SK-N-SH (cell line): ENCODE measurements around the gene BMP2K. TPM values are rescaled to one million over a fixed set of nuclear protein-coding genes. Genes with fewer than 3 reads are reported as not detected.

Source experiments
- CTCF ChIA-PET: fragments of 300-600, 350-600 bp; formaldehyde crosslinking; extraction: SDS; loops from one replicate; lab custom pipeline; 2021; lab: Yijun Ruan, JAX
- POLR2A ChIA-PET: fragments of 350-600 bp; sonication (Branson Sonifier 250); formaldehyde crosslinking; extraction: SDS; loops from one replicate; lab custom pipeline; 2020; ENCODE audit warnings: antibody characterized with exemption, inconsistent platforms; lab: Yijun Ruan, JAX
- DNase-seq: peaks from one replicate; pipeline ENCODE4 v3.0.0; 2012
- H2AFZ ChIP-seq: fragments of 200-600 bp; sonication (generic); 2 replicates; pipeline ENCODE4 v1.8.1; 2016; ENCODE audit warnings: antibody characterized with exemption, mild to moderate bottlenecking, low read depth
- H3F3A ChIP-seq: fragments of 200-600 bp; sonication (generic); replicated peaks from 2 replicates; pipeline ENCODE3; 2016; ENCODE audit warnings: antibody characterized with exemption, mild to moderate bottlenecking; ENCODE audit not compliant: insufficient read depth
- H3K27ac ChIP-seq, 2 experiments: fragments of 200-500 bp in 1 of 2; fragments of 200-600 bp in 1 of 2; sonication (Bioruptor generic) in 1 of 2; sonication (generic), shearing (Covaris generic) in 1 of 2; 2 replicates each; pipeline versions ENCODE4 v1.5.1 to v1.6.1; 2014 to 2016; ENCODE audit warnings: low read depth in 2 of 2, inconsistent platforms in 1 of 2, low read length in 1 of 2, mild to moderate bottlenecking in 1 of 2, mixed read lengths in 1 of 2
- H3K27me3 ChIP-seq: fragments of 200-600 bp; sonication (generic), shearing (Covaris generic); 2 replicates; pipeline ENCODE4 v1.6.1; 2016; ENCODE audit warnings: mixed run types; ENCODE audit not compliant: insufficient read depth
- H3K36me3 ChIP-seq, 2 experiments: fragments of 200-500 bp in 1 of 2; fragments of 200-600 bp in 1 of 2; sonication (Bioruptor generic) in 1 of 2; sonication (generic) in 1 of 2; replicated peaks in 1 of 2; 2 replicates each; pipeline versions ENCODE3 to v1.5.1; 2014 to 2016; ENCODE audit warnings: low read length in 1 of 2, mild to moderate bottlenecking in 1 of 2; ENCODE audit not compliant: insufficient read depth in 2 of 2, control insufficient read depth in 1 of 2
- H3K4me1 ChIP-seq, 2 experiments: fragments of 200-500 bp in 1 of 2; fragments of 200-600 bp in 1 of 2; sonication (Bioruptor generic) in 1 of 2; sonication (generic), shearing (Covaris generic) in 1 of 2; 2 replicates each; pipeline versions ENCODE4 v1.5.1 to v1.6.1; 2014 to 2016; ENCODE audit warnings: low read depth in 1 of 2, low read length in 1 of 2, mixed run types in 1 of 2; ENCODE audit not compliant: insufficient read depth in 2 of 2, control insufficient read depth in 1 of 2
- H3K4me2 ChIP-seq: fragments of 200-600 bp; sonication (generic), shearing (Covaris generic); 2 replicates; pipeline ENCODE4 v1.6.1; 2017; ENCODE audit warnings: mixed run types
- H3K4me3 ChIP-seq, 2 experiments: fragments of 200-500 bp in 1 of 2; fragments of 200-600 bp in 1 of 2; sonication (Bioruptor generic) in 1 of 2; sonication (generic), shearing (Covaris generic) in 1 of 2; 2 replicates each; pipeline versions ENCODE4 v1.5.1 to v1.8.1; 2014 to 2016; ENCODE audit warnings: low read depth in 2 of 2, inconsistent platforms in 1 of 2, low read length in 1 of 2, mild to moderate bottlenecking in 1 of 2, mixed read lengths in 1 of 2, moderate library complexity in 1 of 2
- H3K79me2 ChIP-seq: fragments of 200-600 bp; sonication (generic); 2 replicates; pipeline ENCODE4 v1.8.1; 2017; ENCODE audit warnings: mild to moderate bottlenecking; ENCODE audit not compliant: insufficient read depth
- H3K9ac ChIP-seq: fragments of 200-600 bp; sonication (generic); 2 replicates; pipeline ENCODE4 v1.6.1; 2017; ENCODE audit warnings: mixed run types
- H3K9me2 ChIP-seq: fragments of 200-600 bp; sonication (generic); 2 replicates; pipeline ENCODE4 v1.6.1; 2017; ENCODE audit warnings: mixed run types
- H3K9me3 ChIP-seq: fragments of 200-600 bp; sonication (generic); 2 replicates; pipeline ENCODE4 v1.6.1; 2017; ENCODE audit warnings: mixed run types, mild to moderate bottlenecking, moderate library complexity
- H4K20me1 ChIP-seq: fragments of 200-600 bp; sonication (generic); 2 replicates; pipeline ENCODE4 v1.6.1; 2017; ENCODE audit warnings: mild to moderate bottlenecking, mixed run types; ENCODE audit not compliant: insufficient read depth
- CHD2 ChIP-seq: fragments of 150-350 bp; IDR thresholded peaks from 2 replicates; pipeline ENCODE4 v1.6.1; 2018; ENCODE audit warnings: low read length; ENCODE audit not compliant: partially characterized antibody
- CTCF ChIP-seq: fragments of 200-600 bp; sonication (generic); IDR thresholded peaks from 2 replicates; pipeline ENCODE4 v1.6.1; 2017; ENCODE audit warnings: antibody characterized with exemption, mild to moderate bottlenecking, moderate library complexity
- EP300 ChIP-seq, 2 experiments: IDR thresholded peaks; 2 replicates each; pipeline versions ENCODE4 v1.4.0 to v1.6.1; 2012; ENCODE audit warnings: borderline replicate concordance in 1 of 2, low read depth in 1 of 2, low read length in 1 of 2
- FOSL2 ChIP-seq: IDR thresholded peaks from 2 replicates; pipeline ENCODE4 v1.4.0; 2012; ENCODE audit warnings: low read depth, mild to moderate bottlenecking, moderate library complexity, borderline replicate concordance
- REST ChIP-seq: IDR thresholded peaks from 2 replicates; pipeline ENCODE4 v1.6.1; 2012; ENCODE audit warnings: mild to moderate bottlenecking, low read depth, low read length, moderate library complexity
- SMC3 ChIP-seq: IDR thresholded peaks from 2 replicates; pipeline ENCODE4 v1.6.1; 2012; ENCODE audit warnings: low read depth, low read length, improper control_type of control experiment
- USF2 ChIP-seq: fragments of 150-350 bp; IDR thresholded peaks from 2 replicates; pipeline ENCODE4 v1.6.1; 2017; ENCODE audit warnings: antibody characterized with exemption, low read length, low read depth, borderline replicate concordance
- WGBS: methylation state at CpG from one replicate; pipeline ENCODE4 v1.1.6; 2017; ENCODE audit warnings: low lambda C conversion rate; 5-methylcytosine and 5-hydroxymethylcytosine counted together
- polyA plus RNA-seq, 3 experiments: library from polyadenylated mRNA; depleted of rRNA; stranded (reverse); fragments of >200 nt; gene quantifications; 2 replicates each; pipeline ENCODE4 v1.2.3, GENCODE V29; 2012
- TF ChIP-seq, protein P1 (sequence below): IDR thresholded peaks from 2 replicates; pipeline ENCODE4 v1.4.0; 2012; ENCODE audit warnings: low read depth, borderline replicate concordance
- TF ChIP-seq, protein P2 (sequence below): IDR thresholded peaks from 2 replicates; pipeline ENCODE4 v1.4.0; 2012; ENCODE audit warnings: low read depth, borderline replicate concordance

BMP2K gene
- polyA plus RNA-seq, 1 of the 3 experiments (the other 2 are of a cell fraction) = 7.2 TPM

- no peak for TF ChIP-seq CTCF
- TF ChIP-seq REST = no peak
- TF ChIP-seq, protein P1, sequence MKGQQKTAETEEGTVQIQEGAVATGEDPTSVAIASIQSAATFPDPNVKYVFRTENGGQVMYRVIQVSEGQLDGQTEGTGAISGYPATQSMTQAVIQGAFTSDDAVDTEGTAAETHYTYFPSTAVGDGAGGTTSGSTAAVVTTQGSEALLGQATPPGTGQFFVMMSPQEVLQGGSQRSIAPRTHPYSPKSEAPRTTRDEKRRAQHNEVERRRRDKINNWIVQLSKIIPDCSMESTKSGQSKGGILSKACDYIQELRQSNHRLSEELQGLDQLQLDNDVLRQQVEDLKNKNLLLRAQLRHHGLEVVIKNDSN = no peak
- no peak for TF ChIP-seq EP300 (IDR thresholded peaks at IDR 0.05; ENCODE audit: borderline replicate concordance in 1 of 2, low read depth in 1 of 2, low read length in 1 of 2)
- TF ChIP-seq, protein P2, sequence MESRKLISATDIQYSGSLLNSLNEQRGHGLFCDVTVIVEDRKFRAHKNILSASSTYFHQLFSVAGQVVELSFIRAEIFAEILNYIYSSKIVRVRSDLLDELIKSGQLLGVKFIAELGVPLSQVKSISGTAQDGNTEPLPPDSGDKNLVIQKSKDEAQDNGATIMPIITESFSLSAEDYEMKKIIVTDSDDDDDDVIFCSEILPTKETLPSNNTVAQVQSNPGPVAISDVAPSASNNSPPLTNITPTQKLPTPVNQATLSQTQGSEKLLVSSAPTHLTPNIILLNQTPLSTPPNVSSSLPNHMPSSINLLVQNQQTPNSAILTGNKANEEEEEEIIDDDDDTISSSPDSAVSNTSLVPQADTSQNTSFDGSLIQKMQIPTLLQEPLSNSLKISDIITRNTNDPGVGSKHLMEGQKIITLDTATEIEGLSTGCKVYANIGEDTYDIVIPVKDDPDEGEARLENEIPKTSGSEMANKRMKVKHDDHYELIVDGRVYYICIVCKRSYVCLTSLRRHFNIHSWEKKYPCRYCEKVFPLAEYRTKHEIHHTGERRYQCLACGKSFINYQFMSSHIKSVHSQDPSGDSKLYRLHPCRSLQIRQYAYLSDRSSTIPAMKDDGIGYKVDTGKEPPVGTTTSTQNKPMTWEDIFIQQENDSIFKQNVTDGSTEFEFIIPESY = no peak
- TF ChIP-seq, all 33 proteins: peak for 0
Measured at GRCh38 chr4:78797777-78798284, 21.7 kb downstream of the BMP2K start (continued).

DNA sequence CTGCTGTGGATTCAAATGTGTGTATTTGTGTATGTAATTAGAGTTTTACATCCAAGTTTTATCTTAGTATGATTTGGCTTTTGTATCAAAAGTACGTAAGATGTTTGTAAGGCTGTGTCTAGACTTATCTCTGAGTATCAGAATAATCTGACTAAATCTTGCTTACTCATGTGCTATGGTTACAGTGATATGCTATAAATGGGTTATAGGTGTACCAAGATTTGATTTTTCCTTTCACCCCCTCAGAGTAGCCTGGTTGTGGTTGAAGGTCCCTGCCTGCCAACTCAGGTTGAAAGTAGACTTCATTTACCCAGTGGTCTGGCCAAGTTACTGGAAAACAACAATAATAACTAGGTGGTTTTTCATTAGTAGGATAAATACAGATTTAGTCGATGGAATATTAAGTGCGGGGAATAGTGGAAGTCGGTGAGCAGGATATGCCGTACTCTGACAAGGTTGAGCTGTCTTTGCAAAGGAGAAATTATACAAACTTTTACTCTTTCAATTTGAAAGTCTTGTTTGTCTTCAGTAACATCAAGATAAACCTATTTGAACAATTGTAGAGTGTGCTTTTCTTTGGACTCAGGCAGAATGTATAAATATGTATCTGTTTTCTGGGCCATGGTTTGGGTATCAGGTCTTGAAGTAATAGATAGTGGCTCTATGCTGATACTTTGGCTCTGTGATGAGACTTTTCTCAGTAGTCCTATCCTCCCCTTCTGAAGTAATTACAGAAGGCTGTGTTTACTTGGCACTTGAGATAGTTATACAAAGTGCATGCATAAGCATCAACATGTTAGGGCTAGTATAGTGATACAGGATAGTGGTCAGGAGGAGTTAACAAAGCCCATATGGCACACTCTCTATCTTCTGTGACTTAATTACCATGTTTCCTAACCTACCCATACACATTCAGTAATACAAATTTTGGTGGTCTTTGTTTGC, 23.7 kb downstream of the BMP2K start:
- H4K20me1 ChIP-seq = no peaks in the 10 kb centered on the region
- POLR2A ChIA-PET = no interaction called here
- no peaks in the 10 kb centered on the region for H3F3A ChIP-seq
- no peak overlapping the region for H3K27ac ChIP-seq
- no peak overlapping the region for H2AFZ ChIP-seq
- H3K4me3 ChIP-seq = no peak overlapping the region
- TF ChIP-seq CTCF (no peak), CHD2 (no peak), SMC3 (no peak), FOSL2 (no peak), USF2 (no peak)
- no peak overlapping the region for H3K9ac ChIP-seq
- no peaks in the 10 kb centered on the region for H3K9me2 ChIP-seq
- H3K4me2 ChIP-seq = no peak overlapping the region
- no peaks in the 10 kb centered on the region for H3K27me3 ChIP-seq
- 96% methylated on average over 5 of the region's 5 CpGs for WGBS
- CTCF ChIA-PET = interaction anchor here (0.7 kb wide), 1 partner anchor 16 kb away, joined by 3 read pairs; no protein-coding TSS in a partner anchor
- H3K36me3 ChIP-seq = peaks cover 4% of the 10 kb centered on the region in 2 experiments
- no peaks in the 10 kb centered on the region for H3K4me1 ChIP-seq
- H3K9me3 ChIP-seq = no peaks in the 10 kb centered on the region
- peaks cover 70% of the 10 kb centered on the region for H3K79me2 ChIP-seq
- no peak for DNase-seq
